ENCODE data around the gene ZC3H13.
"Not testable (repeated sequence)": the region's sequence is repeated elsewhere in the genome, so short reads cannot be mapped to it uniquely, and the experiment has no call there.

Gene ZC3H13

DNA sequence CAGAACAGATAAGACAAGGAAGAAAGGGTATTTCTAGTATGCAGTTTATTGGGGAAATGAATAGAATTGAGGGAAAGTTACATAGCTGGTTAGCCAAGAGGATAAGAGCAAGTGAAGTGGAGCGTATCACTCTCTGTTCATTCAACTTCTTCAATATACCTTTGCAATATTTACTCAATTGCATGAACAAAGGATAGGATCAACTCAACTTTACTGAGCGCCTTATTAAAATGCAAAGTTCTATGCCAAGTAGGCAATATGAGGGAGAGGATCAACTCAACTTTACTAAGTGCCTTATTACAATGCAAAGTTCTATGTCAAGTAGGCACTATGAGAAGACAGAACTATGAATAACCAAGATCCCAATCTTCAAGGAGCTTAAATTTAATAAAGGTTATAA, 43.9 kb downstream of the ZC3H13 start:
- no peak for DNase-seq

DNA sequence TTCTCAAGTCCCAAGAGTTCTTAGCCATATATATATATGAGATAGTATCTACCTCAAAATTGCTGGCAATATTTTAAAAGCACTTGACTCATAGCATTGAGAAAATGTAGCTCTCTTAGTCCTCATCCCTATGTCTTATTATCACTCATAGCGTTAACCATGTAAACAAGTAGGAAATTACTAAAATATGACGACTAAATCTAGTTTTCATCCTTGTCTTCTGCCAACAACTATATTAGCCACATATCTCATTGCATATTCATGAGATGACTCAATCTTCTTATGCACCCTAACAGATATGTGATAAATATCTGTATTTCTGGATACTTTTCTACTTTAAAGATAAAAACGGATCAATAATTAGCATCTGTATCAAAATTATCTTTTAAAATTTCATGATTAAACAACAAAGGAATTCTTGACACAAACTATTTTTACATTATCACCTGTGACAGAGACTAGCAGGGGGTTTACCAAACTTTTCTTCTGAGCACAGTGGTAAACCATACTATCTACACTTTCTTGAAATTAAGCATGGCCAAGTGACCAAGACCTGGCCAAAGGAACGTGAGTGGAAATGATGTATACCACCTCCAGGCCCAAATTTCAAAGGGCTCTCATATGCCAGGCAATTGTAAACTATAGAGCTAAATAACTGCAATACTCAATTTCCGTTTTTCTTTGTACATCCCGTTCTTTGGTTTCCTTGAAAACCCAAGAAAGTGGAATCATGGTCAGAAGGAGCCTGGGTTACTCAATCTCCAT, 45.7 kb downstream of the ZC3H13 start:
- no peak for DNase-seq

DNA sequence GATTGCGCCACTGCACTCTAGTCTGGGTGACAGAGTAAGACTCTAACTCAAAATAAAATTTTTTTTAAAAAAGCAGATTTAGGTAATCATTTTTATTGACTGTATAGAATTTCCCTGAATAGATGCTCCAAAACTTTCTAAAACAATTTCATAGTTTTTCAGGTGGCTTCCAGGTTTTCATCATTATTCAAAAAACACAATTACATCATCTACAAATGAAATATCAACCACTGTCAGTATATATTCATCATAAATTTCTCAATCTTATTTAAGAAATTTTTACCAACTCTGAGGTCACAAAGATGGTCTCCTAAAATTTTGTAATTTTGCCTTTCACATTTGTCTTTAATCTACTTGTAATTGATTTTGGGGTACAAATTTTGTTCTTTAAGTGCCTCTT, 48.1 kb downstream of the ZC3H13 start:
- no peak for DNase-seq

DNA sequence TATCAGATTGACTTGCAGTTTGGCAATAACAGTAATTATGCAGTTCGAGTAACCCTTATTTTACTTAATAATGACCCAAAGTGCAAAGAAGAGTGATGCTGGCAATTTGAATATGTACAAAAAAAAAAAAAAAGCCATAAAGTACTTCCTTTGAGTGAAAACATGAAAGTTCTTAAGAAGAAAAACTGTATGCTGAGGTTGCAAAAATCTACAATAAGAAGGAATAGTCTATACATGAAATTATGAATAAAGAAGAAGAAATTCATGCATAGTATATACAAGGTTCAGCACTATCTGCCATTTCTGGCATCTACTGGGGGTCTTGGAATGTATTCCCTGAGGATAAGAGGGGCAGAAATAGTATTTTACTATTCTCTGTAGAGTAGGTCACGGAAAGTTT, 55.9 kb downstream of the ZC3H13 start:
- DNase-seq: no peak

DNA sequence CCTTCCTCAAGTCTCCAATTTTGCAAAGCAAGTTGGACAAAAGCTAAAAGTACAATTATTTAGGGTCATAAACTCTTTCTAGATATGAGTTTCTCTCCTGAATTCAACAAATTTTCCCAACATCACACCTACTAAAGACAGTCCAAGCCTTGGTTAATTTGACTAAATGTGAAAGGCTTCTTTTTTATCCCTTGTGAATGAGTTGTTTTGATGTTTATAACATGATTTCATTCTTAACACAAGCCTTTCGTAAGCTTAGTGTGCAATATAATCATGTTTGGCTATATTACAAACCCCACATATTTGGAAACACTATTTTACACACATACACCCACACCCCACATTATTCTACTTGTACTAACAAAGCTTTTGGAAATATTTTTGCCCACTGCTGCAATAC, 57.3 kb downstream of the ZC3H13 start:
- DNase-seq: no peak

DNA sequence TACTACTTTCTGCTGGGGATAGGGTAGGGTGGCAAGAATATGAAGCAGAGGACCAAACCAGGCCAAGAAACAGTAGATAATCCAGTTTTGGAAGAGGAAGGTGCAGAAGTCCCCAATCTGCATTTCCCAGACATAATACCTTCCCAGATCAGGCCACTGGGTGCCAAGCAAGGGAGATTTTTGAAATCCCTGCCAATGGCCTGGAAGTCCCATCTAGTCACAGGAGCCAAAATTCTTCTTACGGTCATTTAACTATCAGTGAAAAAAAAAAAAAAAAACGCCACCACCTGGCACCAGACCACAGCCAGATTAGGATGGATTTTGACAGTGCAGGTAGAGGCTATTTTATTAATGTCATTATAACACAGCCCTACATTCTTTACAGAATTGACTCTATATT, 57.8 kb downstream of the ZC3H13 start:
- DNase-seq: no peak

DNA sequence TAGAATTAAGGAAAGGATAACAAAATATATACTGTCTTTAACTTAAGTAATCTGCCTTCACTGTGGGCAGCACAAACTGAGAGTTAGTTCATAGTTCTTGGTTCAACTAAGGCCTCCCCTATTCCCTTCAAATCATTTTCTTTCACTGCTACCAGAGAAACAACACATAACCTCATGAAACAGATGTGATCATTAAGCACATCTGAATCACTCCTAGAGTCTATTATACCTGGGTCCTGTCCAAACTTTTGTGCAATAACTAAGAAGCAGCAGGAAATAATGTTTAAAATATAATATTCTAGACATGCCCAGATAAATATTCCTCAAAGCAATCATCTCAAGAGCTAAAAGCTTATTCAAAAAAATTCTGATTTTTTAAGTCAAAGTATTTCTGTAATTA, 62.9 kb downstream of the ZC3H13 start:
- DNase-seq: no peak

DNA sequence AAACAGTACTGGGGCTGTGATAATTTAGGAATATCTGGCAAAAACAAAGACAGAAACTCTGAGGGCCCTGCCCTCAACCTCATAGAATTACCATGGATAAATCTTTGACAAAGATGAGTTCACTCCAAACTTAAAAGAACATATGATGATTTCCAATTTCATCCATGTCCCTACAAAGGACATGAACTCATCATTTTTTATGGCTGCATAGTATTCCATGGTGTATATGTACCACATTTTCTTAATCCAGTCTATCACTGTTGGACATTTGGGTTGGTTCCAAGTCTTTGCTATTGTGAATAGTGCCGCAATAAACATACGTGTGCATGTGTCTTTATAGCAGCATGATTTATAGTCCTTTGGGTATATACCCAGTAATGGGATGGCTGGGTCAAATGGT, 71.4 kb downstream of the ZC3H13 start:
- DNase-seq: not testable (repeated sequence)

DNA sequence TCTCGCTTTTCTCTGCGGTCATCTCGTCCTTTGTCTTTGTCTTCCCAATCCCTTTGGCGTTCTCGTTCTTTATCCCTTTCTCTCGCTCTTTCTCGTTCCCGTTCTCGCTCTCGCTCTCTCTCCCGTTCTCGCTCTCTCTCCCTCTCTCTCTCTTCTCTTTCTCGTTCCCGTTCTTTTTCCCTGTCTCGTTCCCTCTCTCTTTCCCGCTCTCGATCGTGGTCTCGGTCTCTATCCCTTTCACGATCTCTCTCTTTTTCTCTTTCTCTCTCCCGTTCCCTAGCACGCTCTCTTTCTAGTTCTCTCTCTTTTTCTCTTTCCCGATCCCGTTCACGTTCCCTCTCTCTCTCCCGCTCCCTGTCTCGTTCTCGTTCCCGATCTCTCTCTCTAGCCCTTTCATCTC, 77.2 kb downstream of the ZC3H13 start:
- no peak for DNase-seq

DNA sequence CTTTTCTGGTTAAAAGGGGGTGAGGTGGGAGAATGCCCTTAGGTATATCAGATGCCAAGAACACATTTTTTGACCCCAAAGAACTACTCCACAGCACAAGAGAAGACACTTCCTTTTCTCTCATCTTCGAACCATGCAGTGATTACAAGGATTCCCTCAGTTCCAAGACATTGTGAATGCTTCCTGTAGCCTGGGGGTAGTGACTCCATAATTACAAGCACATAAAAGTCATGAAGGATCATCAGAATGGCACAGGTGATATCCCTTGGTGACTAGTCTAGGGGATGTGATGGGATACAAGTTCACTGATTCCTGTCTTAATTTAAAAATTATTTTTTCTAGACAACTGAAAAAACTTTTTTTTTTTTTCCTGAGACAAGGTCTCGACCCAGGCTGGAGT, 78.0 kb downstream of the ZC3H13 start:
- no peak for DNase-seq

DNA sequence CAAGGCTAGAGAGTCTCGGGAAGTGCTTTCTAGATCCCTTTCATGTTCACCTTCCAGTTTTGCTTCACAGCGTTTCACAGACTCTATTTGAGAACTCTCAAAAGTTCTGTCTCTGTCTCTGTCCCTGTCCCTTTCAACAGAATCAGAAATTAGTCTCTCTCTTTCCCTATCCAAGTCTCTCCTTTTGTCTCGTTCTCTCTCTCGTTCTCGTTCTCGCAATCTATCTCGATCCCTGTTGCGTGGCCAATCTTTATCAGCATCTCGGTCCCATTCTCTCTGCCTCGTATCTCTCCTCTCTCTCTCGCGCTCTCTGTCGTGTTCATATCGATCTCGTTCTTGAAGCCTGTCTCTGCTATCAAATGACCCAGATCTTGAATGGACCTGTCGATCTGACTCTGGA, 85.0 kb downstream of the ZC3H13 start:
- no peak for DNase-seq

DNA sequence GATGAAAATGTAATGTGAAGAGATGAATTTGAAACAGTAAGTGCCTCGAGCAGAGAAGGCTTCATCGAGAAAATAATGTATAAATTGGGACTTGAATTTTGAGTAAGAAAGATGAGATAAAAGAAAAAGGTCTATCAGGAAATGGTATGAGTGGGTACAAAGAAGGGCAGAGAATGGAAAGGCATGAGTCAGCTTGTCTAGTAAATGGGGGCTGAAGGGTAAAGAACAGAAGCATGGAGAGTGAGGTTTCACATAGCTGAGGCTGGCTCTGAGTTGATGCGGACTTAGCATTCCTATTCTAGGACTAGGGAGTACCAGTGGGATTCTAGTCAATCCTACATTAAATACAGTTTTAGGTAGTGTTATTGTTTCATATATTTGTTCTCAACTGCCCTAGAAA, 85.8 kb downstream of the ZC3H13 start:
- DNase-seq: no peak

DNA sequence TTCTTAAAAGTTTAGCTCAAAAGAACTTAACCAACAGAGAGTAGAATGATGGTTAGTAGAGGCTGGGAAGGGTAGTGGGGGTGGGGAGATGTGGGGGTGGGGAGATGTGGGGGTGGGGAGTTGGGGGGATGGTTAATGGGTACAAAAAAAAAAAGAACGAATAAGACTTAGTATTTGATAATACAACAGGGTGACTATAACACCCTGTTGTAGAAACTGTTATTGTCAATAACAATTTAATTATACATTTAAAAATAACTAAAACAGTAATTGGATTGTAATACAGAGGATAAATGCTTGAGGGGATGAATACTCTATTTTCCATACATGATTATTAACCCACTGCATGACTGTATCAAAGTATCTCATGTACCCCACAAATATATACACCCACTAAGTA, 91.1 kb downstream of the ZC3H13 start:
- DNase-seq: no peak

DNA sequence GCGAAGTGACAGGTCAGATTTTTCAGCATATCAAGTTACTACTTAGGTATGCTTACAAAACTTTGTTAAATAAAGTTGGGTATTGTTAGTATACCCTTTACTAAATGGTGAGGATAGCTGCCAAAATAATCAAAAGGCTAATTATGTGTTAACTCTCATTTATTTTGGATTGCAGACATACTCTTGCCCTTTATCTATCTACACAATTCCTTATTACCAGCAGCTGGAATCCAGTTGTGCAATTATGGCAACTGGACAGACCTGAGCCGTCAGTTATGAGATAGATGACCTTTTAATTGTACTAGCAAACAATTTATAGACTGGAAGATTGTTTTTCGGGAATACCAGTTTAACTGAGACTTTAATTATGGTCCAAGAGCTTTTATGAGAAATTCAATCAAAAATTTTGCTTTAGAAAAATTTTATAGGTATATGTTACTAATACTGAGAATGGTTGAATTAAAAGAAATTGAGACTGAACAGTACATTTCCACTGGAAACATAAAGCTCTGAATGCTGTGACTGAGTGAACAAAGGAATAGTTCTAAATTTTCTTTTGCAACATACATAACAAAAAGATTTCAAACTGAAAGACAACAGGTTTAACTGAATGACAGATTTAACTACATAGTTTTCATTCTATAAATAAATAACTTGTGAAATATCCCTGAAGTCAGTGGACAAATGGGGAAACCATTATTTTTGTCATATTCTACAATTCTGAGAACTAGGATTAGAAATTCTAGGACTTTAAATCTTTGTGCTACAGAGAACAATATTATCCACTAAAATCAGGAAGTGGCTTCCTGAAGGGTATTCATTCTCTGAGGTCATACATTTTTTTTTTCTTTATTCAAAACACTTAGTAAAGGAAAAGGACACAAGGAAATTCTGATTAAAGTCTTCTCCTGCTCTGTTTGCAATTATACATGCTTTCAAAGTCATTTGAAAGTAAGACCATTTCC, 97.4 kb downstream of the ZC3H13 start:
- DNase-seq: no peak

DNA sequence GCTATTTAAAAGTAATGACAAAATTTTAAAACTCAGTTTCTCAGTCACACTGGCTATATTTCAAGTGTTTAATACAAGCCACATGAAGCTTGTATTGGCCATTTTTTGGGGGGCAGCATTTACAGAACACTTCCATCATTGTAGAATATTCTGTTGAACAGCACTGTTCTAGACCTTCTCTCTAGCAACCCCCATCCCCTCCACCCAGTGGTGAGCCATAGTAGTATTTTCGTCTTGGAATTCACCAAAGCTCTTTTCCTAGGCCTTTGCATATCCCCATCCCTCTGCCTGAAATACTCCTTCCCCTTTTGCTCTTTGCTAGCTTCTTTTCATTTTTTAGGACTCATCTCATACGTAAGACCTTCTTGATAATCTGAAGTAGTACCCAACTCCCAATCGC, 99.5 kb downstream of the ZC3H13 start:
- peak in 1 of 2 experiments; percentile 5 for DNase-seq

DNA sequence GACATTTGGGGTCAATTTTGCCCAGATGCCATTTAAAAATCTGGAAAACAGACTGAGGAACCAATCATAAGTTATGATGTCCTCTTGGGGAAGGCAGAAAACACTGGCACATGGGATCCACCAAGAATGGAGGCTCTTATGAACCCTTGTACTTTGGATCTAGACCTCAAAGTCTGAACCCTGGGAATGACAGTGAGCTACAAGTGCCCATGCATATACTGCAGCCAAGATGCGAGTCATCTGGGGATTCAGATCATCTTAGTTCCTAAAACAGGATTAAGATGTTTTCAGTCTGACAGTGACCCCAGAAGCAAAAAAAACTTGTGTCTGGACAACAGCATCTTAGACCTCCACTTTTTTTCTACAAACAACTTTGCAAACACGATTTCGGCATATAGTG, 100.8 kb downstream of the ZC3H13 start:
- no peak for DNase-seq

DNA sequence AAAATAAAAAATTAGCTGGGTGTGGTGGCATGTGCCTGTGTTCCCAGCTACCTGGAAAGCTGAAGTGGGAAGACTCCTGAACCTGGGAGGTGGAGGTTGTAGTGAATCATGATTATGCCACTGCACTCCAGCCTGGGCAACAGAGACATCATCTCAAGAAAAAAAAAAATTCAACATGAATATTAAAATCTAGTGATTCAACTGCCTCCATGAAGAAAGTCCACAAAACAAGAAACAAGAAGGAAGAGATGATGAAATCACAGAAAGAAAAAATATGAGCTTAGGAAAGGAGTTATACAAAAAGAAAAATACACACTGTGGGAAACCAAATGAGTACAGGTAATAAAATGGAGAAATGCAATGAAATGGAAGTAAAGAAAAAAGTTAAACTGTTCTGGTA, 101.4 kb downstream of the ZC3H13 start:
- DNase-seq: no peak

DNA sequence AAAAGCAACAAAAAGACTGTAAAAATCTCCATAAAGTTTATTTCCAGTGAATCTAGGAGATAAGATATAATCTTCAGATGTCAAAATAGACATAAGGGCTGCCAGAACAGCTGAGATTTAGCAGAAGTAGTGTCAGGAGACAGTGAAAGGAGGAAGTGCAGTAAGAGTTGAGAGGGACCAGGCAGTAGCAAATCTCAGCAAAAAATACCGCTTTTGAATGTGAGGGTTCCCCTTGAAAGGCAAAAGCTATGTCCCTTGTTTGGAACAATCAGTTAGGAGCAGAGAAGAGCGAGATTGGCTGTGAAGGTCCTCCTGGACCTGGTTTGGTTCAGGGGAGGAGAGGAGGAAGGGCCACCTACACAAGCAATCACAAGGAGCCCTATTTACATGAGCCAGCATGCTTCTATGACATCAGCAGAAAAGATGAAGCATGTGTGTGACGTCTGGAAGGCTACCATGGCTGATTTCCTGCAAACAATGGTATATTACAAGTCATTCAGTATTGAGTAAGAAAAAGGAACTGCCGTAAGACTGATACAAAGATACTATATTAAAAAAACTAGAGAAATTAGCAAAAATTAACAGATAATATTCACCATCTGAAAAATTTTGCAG, 102.1 kb downstream of the ZC3H13 start:
- peak in 1 of 2 experiments; percentile 11 for DNase-seq

DNA sequence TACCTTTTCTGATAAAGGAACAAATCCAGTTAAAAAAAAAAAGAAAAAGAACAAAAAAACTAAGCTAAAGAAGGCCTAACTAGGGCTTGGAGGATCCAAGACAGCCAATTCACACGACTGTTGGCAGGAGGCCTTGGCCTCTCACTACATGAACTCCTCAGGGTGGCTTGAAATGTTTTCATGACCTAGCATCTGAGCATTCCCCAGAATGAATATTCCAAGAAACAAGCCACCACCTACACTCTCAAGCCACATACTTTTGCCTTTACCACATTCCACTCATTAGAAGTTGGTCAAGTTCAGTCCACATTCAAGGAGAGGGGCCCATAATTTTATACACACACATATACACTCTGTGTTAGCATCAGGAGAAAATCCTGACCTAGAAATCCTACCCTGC, 103.4 kb downstream of the ZC3H13 start:
- no peak for DNase-seq

DNA sequence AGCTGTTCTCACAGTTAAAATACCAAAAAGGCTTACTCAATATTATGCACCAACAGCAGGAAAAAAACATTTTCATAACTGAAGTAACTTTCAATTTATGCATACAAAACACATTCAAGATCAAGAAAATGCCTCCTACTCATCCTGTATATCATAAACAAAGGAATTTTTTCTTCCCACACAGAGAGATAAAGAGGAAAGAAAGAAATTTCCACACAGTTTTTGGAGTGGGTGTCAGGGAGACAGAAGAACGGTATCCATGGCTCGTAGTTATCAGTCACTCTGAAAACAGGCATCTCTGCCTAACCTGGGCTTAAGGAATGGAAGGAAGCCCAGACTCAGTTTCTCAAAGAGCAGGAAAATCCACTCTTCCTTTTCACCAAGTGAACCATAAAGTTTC, 108.6 kb downstream of the ZC3H13 start:
- no peak for DNase-seq

DNA sequence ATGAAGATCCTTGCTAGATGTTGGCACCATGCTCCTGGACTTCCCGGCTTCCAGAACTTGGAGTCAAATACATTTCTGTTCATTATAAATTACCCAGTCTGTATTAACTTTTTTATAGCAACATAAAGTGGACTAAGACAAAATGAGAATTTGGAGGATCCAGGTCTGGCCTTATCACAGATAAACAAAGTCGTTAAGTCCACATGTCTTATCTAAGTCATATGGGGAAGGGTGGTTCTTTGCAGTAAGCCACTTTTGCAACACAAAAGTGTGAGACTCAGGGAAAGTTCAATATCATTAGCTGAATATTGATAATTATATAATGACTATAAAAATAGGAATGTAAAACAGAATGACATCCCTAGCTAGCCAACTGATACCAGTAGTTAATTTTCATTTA, 109.4 kb downstream of the ZC3H13 start:
- DNase-seq: no peak

DNA sequence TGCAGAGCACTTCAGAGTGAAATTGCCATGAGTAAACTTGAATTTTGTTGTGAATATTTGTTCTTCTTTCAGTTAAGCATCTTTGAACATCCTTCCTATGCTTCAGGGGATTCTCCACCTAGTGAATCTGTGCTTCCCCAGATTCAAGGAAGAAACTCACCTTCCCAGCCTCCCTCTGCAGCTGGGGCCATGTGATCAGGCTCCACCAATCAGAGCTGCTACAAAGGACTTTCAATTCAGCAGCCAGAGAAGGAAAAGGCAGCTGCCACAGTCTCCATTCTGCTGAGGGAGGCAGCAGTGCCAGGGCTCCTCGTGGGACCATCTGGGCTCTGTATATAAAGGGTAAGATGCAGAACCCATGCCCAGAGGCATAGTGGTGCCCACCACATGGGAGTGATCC, 111.3 kb downstream of the ZC3H13 start:
- DNase-seq: no peak

DNA sequence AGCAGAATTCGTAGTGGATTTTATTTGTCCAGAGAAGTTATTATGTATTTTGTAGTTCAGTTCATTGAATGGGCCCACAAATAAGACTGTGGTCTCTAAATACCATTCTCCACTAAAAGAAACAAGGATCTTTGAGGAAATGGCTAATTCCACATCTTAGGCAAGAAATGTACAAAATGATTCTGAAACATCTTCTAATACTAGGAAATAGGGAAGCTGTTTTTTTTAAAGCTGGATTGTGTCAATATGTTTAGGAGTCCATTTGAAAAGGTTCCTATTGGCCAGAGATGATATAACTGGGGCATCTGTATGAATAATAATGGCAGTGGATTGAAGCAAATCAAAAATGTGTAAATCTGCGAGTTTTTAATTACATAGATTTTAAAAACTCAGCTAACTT, 112.5 kb downstream of the ZC3H13 start:
- DNase-seq: no peak

DNA sequence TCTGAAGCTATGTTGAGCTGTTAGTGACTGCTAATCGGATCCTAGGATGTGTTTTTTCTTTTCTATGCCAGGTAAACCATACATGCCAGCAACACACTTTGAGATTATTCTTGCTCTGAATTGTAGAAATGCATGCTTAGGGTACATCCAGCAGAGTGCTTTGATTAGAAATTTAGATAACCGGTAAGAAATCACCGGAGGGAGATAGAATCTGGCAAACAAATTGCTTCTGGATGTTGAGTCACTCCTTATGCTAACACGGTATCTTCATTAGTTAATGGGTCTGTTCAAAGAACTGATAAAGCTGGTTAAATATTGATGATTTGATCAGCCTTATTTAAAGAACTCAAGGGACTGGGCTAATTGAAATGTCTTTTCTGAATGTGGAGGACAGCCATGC, 115.9 kb downstream of the ZC3H13 start:
- DNase-seq: no peak

All from Kasumi-1 (cell line).